ENCODE measurements around the gene HLA-DOA. TPM values are rescaled to one million over a fixed set of nuclear protein-coding genes. Genes with fewer than 3 reads are reported as not detected.

Gene HLA-DOA
- total and polyA plus RNA-seq, 2 donors (not counting 1 experiment from before 2014, with no cell fraction given): 209 to 338 TPM

- DNase-seq (no peak), ATAC-seq (ENCODE audit: low read depth) (no peak)
- H4K20me1 ChIP-seq (ENCODE audit: control insufficient read depth, insufficient read depth, low read length, poor library complexity, severe bottlenecking): peaks cover 41% of the 10 kb centered on the region
- H3K9ac ChIP-seq (ENCODE audit: low read length): peak overlapping the region; percentile 91
- WGBS (ENCODE audit: insufficient coverage): 2% methylated on average over 15 of the region's 15 CpGs
- peak overlapping the region; percentile 68 to 100 (median 92) for H3K4me3 ChIP-seq (ENCODE audit: control extremely low read depth in 1 of 5, extremely low read depth in 1 of 5, insufficient read depth in 1 of 5, low read depth in 2 of 5, low read length in 4 of 5)
- intact Hi-C loops (cut with micrococcal nuclease): loop anchor here (5.0 kb wide), 3 partner anchors 56 to 794 kb away; partner anchors contain the start of genes AGPAT1 and RNF5
- no peaks in the 10 kb centered on the region for H3K9me3 ChIP-seq (ENCODE audit: control extremely low read depth in 1 of 3, control insufficient read depth in 2 of 3, insufficient read depth in 1 of 3, low read length in 2 of 3)
- H3K27ac ChIP-seq (ENCODE audit: low read length in 2 of 2): peak overlapping the region; percentile 96
- peaks cover 65% of the 10 kb centered on the region for H3K79me2 ChIP-seq (ENCODE audit: control insufficient read depth, insufficient read depth, low read length)
- no peaks in the 10 kb centered on the region for H3K27me3 ChIP-seq (replicated peaks in 1 of 4; ENCODE audit: control extremely low read depth in 1 of 4, control insufficient read depth in 3 of 4, insufficient read depth in 4 of 4, low read length in 3 of 4)
- H3K4me2 ChIP-seq (replicated peaks; ENCODE audit: low read depth, low read length, poor library complexity, severe bottlenecking): peak overlapping the region; percentile 88
- peak overlapping the region; percentile 48 for H2AFZ ChIP-seq (ENCODE audit: insufficient read depth, low read depth, low read length, poor library complexity, severe bottlenecking)
- ChIA-PET CTCF (interaction anchor here (0.6 to 28.4 kb wide), 19 partner anchors 8 to 281 kb away, joined by 3 to 822 read pairs (median 7); partner anchors contain the start of genes HLA-DMA, HLA-DMB, PSMB8 and TAP1), POLR2A (interaction anchor here (0.6 to 11.8 kb wide), 37 partner anchors 10 to 1265 kb away, joined by 3 to 349 read pairs (median 6); partner anchors contain the start of genes HLA-DMA, HLA-DMB, HLA-DPA1 and HLA-DPB1)
- peaks cover 34 to 43% of the 10 kb centered on the region in 2 donors for H3K4me1 ChIP-seq (ENCODE audit: control insufficient read depth in 2 of 2, insufficient read depth in 2 of 2, low read length in 2 of 2)
- Mint-ChIP-seq H3K9me3 (ENCODE audit: insufficient read depth) (no peaks in the 10 kb centered on the region), H3K4me3 (peak overlapping the region; percentile 96), H3K27ac (peak overlapping the region; percentile 99), H3K27me3 (no peaks in the 10 kb centered on the region), H3K4me1 (peaks cover 37% of the 10 kb centered on the region)
- H3K36me3 ChIP-seq (replicated peaks in 1 of 2; ENCODE audit: control extremely low read depth in 1 of 2, control insufficient read depth in 1 of 2, extremely low read depth in 1 of 2, insufficient read depth in 2 of 2, low read length in 1 of 2): peaks cover 0 to 30% of the 10 kb centered on the region in 2 experiments
- TF ChIP-seq CTCF (IDR thresholded peaks at IDR 0.05) (no peak), EZH2 (IDR thresholded peaks at IDR 0.05; ENCODE audit: borderline replicate concordance, insufficient read depth, low read depth, low read length, poor library complexity, severe bottlenecking) (no peak)
These were observed 38.2 kb downstream of the HLA-DOA start for GRCh38 chr6:32971242-32971580.

All from B cell (primary cell).